GM10248 (cell line): ENCODE measurements around the gene ZC3H18.

Experiments used
- CTCF ChIA-PET: fragments of 300-600 bp; sonication (Branson Sonifier 250); formaldehyde crosslinking; extraction: SDS; loops from one replicate; lab custom pipeline; 2021; ENCODE audit warnings: antibody characterized with exemption; lab: Yijun Ruan, JAX
- POLR2A ChIA-PET: fragments of 350-650 bp; sonication (Branson Sonifier 250); formaldehyde crosslinking; extraction: SDS; loops from one replicate; lab custom pipeline; 2020; ENCODE audit warnings: antibody characterized with exemption; lab: Yijun Ruan, JAX
- DNase-seq: peaks from one replicate; pipeline ENCODE4 v3.0.0; 2012; ENCODE audit errors: extremely low spot score
- CTCF ChIP-seq: IDR thresholded peaks from 2 replicates; pipeline ENCODE4 v1.5.1; 2012; ENCODE audit warnings: mild to moderate bottlenecking, low read depth; ENCODE audit errors: extremely low read depth, missing control alignments, control extremely low read depth

ZC3H18 gene

GRCh38 chr16:88584676-88585075, 14.5 kb downstream of the ZC3H18 start:
- ChIA-PET POLR2A (no interaction called here), CTCF (no interaction called here)
- TF ChIP-seq CTCF, result no peak
- no peak for DNase-seq

- CTCF ChIA-PET, result no interaction called here
- TF ChIP-seq CTCF, result no peak
- DNase-seq, result no peak
- POLR2A ChIA-PET, result no interaction called here
These were observed 15.1 kb downstream of the ZC3H18 start for GRCh38 chr16:88585269-88585668.

GRCh38 chr16:88585927-88586581, 15.9 kb downstream of the ZC3H18 start:
- DNase-seq, result no peak
- TF ChIP-seq CTCF, result no peak
- ChIA-PET POLR2A (no interaction called here), CTCF (no interaction called here)

- no peak for DNase-seq
- no peak for TF ChIP-seq CTCF
- CTCF ChIA-PET, result no interaction called here
- POLR2A ChIA-PET, result no interaction called here
These were observed 17.9 kb downstream of the ZC3H18 start for GRCh38 chr16:88588148-88588547.

GRCh38 chr16:88588754-88589153, 18.6 kb downstream of the ZC3H18 start:
- CTCF ChIA-PET, result no interaction called here
- POLR2A ChIA-PET, result interaction anchor here (0.6 kb wide), 1 partner anchor 195 kb away, joined by 3 read pairs; no protein-coding TSS in a partner anchor
- TF ChIP-seq CTCF, result no peak
- DNase-seq, result no peak

- CTCF ChIA-PET, result interaction anchor here (0.8 to 1.3 kb wide), 3 partner anchors 19 to 27 kb away, joined by 3 to 4 read pairs (median 3); no protein-coding TSS in a partner anchor
- no peak for DNase-seq
- TF ChIP-seq CTCF, result no peak
- POLR2A ChIA-PET, result no interaction called here
These were observed 19.2 kb downstream of the ZC3H18 start for GRCh38 chr16:88589441-88589840.
